Endodermal cell (in vitro differentiated cells): Measurements from ENCODE around the gene MPP3. TPM values are rescaled to one million over a fixed set of nuclear protein-coding genes. Genes with fewer than 3 reads are reported as not detected.

ENCODE experiments used
- DNase-seq: peaks from one replicate; pipeline ENCODE4 v3.0.0-alpha.2; 2017
- H3K27ac ChIP-seq: 2 replicates; pipeline ENCODE4 v1.5.1; 2013; ENCODE audit warnings: mild to moderate bottlenecking, low read depth, low read length, moderate library complexity
- H3K27me3 ChIP-seq: 2 replicates; pipeline ENCODE4 v1.6.1; 2013; ENCODE audit warnings: mild to moderate bottlenecking, low read length, moderate library complexity; ENCODE audit not compliant: insufficient read depth, control insufficient read depth, poor library complexity, severe bottlenecking
- H3K36me3 ChIP-seq: 2 replicates; pipeline ENCODE4 v1.7.0; 2013; ENCODE audit warnings: mild to moderate bottlenecking, low read length, moderate library complexity; ENCODE audit not compliant: control insufficient read depth, insufficient read depth
- H3K4me1 ChIP-seq: one replicate; pipeline ENCODE4 v1.7.0; 2013; ENCODE audit warnings: low read length; ENCODE audit not compliant: control insufficient read depth, insufficient read depth
- H3K4me3 ChIP-seq: 2 replicates; pipeline ENCODE4 v1.5.1; 2013; ENCODE audit warnings: mild to moderate bottlenecking, low read length, moderate library complexity
- H3K9ac ChIP-seq: 2 replicates; pipeline ENCODE4 v1.6.1; 2013; ENCODE audit warnings: mild to moderate bottlenecking, low read length, moderate library complexity; ENCODE audit not compliant: poor library complexity, severe bottlenecking; ENCODE audit errors: extremely low read depth
- H3K9me3 ChIP-seq: 2 replicates; pipeline ENCODE4 v1.6.1; 2013; ENCODE audit warnings: mild to moderate bottlenecking, low read length, moderate library complexity; ENCODE audit not compliant: control insufficient read depth
- H3K27ac Mint-ChIP-seq: 2 replicates; pipeline ENCODE4 v1.8.0; 2020; ENCODE audit warnings: mixed read lengths
- H3K27me3 Mint-ChIP-seq: 2 replicates; pipeline ENCODE4 v1.8.0; 2021; ENCODE audit warnings: mild to moderate bottlenecking, mixed read lengths; ENCODE audit not compliant: insufficient read depth
- H3K36me3 Mint-ChIP-seq: 2 replicates; pipeline ENCODE4 v1.8.0; 2020; ENCODE audit warnings: low read depth, mixed read lengths
- H3K4me1 Mint-ChIP-seq: 2 replicates; pipeline ENCODE4 v1.8.0; 2020; ENCODE audit warnings: mixed read lengths
- H3K4me3 Mint-ChIP-seq: 2 replicates; pipeline ENCODE4 v1.8.0; 2020; ENCODE audit warnings: mild to moderate bottlenecking, moderate library complexity, mixed read lengths
- H3K9me3 Mint-ChIP-seq: 2 replicates; pipeline ENCODE4 v1.8.0; 2020; ENCODE audit warnings: mild to moderate bottlenecking, mixed read lengths
- WGBS, 2 experiments: methylation state at CpG; one replicate each; pipeline versions ENCODE4 v1.1.5 to v1.1.7; 2013; ENCODE audit warnings: missing lambda C conversion rate in 2 of 2, mixed read lengths in 1 of 2; ENCODE audit not compliant: insufficient coverage in 1 of 2, insufficient read length in 1 of 2; 5-methylcytosine and 5-hydroxymethylcytosine counted together
- long read RNA-seq, 4 experiments: library from polyadenylated mRNA in 2 of 4; library from RNA in 1 of 4; library from capped mRNA in 1 of 4; stranded (forward) in 3 of 4; unstranded in 1 of 4; transcript quantifications; one replicate each; pipeline ENCODE4 v2.0.0, GENCODE V29; 2020 to 2021; ENCODE audit warnings: inconsistent platforms in 1 of 4
- polyA plus RNA-seq, 2 experiments: library from polyadenylated mRNA; stranded (reverse); fragments of 50-300 nt; gene quantifications; one replicate each; pipeline ENCODE4 v1.2.3, GENCODE V29; 2013
- total RNA-seq, 2 donors: library from RNA; stranded (reverse); fragmentation: NEBNext Ultra II Directional in 1 of 2; extraction: Animal tissue kit (Norgen Biotek cat#: 25700) in 1 of 2; gene quantifications; 2 replicates in 1 of 2; 3 replicates in 1 of 2; pipeline ENCODE4 v1.2.1, GENCODE V29; 2021
- TF ChIP-seq, protein P1 (sequence below): fragments of 200-600 bp; sonication (generic); conservative IDR thresholded peaks from 2 replicates; pipeline ENCODE4 v1.5.0; 2021; ENCODE audit warnings: antibody characterized with exemption, mild to moderate bottlenecking

The MPP3 gene, protein sequence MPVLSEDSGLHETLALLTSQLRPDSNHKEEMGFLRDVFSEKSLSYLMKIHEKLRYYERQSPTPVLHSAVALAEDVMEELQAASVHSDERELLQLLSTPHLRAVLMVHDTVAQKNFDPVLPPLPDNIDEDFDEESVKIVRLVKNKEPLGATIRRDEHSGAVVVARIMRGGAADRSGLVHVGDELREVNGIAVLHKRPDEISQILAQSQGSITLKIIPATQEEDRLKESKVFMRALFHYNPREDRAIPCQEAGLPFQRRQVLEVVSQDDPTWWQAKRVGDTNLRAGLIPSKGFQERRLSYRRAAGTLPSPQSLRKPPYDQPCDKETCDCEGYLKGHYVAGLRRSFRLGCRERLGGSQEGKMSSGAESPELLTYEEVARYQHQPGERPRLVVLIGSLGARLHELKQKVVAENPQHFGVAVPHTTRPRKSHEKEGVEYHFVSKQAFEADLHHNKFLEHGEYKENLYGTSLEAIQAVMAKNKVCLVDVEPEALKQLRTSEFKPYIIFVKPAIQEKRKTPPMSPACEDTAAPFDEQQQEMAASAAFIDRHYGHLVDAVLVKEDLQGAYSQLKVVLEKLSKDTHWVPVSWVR
- total RNA-seq, result 1 to 10 TPM; 5.8 to 6.8 TPM
- 6.6 TPM for polyA plus RNA-seq (2013, experiment 1 of 2)
- 10.8 TPM for polyA plus RNA-seq (2013, experiment 2 of 2)
- long read RNA-seq, experiment 1, partial matches to known transcripts, result 1 of 2 reads
- long read RNA-seq, experiment 1, other reads (novel, unspliced or antisense), result 1 of 2 reads
- long read RNA-seq, experiment 2, partial matches to known transcripts, result 0 of 3 reads
- long read RNA-seq, experiment 2, other reads (novel, unspliced or antisense), result 3 of 3 reads
- long read RNA-seq, experiment 3, partial matches to known transcripts, result 8 of 18 reads
- long read RNA-seq, experiment 3, other reads (novel, unspliced or antisense), result 8 of 18 reads
- long read RNA-seq, experiment 4, partial matches to known transcripts, result 1 of 2 reads
- long read RNA-seq, experiment 4, other reads (novel, unspliced or antisense), result 1 of 2 reads

DNA sequence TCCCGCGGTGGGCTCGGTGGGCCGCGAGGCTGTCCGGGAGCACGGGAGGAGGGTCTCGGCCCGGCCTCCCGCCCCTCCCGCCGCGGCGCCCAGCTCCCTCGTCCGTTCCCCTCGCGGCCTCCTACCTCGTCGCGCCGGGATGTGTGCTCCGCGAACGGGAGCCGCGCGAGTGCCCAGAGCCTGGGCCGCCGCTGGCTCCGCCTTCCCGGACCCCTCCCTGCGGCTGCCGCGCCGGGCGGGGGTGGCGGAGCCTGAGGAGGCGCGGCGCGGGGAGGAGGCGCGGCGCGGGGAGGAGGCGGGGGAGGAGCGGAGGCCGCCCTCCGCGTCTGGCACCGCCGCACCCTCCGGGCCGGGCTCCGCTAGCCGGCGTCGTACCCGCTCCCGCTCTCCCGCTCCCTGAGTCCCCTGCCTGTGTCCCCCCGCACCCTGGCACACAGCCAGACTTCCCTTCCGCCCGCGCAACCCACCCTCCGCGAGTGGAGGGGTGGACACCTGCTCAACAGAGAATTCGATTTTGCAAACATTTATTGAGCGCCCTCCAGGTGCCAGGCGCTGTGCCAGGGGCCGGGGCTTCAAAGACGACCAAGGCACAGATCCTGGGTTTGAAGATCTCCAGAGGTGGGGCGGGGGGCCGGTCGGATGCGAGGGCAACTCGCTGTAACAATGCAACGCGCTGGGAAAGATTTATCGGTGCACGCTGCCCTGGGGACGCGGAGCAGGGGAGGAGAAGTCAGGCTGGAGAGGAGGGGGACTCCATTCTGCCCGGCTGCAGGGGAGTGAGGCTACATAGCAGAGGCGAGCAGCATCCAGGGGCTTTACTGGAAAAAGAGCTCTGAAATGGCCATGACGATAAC, at the start of gene MPP3:
Gene MPP3, minus strand, starts transcription at position 171 of the 854 bp plus-strand sequence. CDS start 1,240 bp downstream, outside the sequence.
- WGBS, 2 experiments, result 2 to 7% methylated on average over 16 to 84 of the region's 87 CpGs

DNA sequence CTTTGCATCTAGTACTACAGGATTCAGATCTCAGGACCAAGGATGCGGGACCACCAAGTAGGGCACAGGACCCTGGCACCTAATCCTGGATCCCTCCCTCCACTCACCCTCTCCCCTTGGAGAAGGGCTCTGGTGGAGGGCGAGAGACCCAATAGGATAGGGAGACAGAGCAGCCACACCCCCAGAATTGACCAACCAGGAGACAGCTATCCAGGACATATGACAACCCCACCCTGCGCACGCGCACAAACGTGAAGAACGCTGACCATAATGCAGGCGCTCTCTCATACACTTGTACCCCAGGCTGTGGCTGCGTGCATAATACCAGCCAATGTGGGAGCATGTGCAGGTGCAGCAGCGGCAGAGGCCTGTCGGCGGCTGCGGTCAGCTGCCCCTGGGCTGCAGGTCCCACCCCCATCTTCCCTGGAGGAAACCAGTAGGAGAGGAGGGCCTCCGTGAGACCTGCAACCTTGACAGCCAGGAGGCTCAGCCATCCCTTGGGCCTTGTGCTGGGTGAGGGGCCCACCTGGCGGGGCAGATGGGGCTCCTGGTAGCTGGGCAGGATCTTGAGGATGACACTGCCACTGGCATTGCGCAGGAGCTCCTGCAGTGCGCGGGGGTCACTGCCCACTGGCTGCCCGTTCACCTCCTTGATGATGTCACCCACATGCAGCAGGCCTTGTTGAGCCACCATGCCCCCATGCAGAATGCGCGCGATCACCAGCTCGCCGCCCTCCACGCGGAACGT, 49.0 kb upstream of the MPP3 start:
- Mint-ChIP-seq H3K4me1 (peaks cover 13% of the 10 kb centered on the region), H3K36me3 (no peaks in the 10 kb centered on the region), H3K27ac (no peak overlapping the region), H3K27me3 (no peaks in the 10 kb centered on the region), H3K4me3 (no peak overlapping the region), H3K9me3 (no peaks in the 10 kb centered on the region)
- Histone ChIP-seq H3K27ac (no peak overlapping the region), H3K4me3 (no peak overlapping the region), H3K4me1 (no peaks in the 10 kb centered on the region), H3K9ac (no peak overlapping the region), H3K36me3 (no peaks in the 10 kb centered on the region), H3K9me3 (no peaks in the 10 kb centered on the region), H3K27me3 (no peaks in the 10 kb centered on the region)
- peak; percentile 51 for DNase-seq
- TF ChIP-seq, protein P1, sequence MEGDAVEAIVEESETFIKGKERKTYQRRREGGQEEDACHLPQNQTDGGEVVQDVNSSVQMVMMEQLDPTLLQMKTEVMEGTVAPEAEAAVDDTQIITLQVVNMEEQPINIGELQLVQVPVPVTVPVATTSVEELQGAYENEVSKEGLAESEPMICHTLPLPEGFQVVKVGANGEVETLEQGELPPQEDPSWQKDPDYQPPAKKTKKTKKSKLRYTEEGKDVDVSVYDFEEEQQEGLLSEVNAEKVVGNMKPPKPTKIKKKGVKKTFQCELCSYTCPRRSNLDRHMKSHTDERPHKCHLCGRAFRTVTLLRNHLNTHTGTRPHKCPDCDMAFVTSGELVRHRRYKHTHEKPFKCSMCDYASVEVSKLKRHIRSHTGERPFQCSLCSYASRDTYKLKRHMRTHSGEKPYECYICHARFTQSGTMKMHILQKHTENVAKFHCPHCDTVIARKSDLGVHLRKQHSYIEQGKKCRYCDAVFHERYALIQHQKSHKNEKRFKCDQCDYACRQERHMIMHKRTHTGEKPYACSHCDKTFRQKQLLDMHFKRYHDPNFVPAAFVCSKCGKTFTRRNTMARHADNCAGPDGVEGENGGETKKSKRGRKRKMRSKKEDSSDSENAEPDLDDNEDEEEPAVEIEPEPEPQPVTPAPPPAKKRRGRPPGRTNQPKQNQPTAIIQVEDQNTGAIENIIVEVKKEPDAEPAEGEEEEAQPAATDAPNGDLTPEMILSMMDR, result no peak
- WGBS, 2 experiments, result 93% methylated on average over 9 to 27 of the region's 27 CpGs

More for the DNA sequence above, at the start of gene MPP3:
- peak within 1 kb of the TSS; percentile 78 for H3K4me3 ChIP-seq
- Mint-ChIP-seq H3K4me1 (peaks cover 24% of the 10 kb centered on the region), H3K4me3 (peak within 1 kb of the TSS; percentile 66), H3K36me3 (no peaks in the 10 kb centered on the region), H3K9me3 (peaks cover 15% of the 10 kb centered on the region), H3K27me3 (peaks cover 42% of the 10 kb centered on the region), H3K27ac (no peak within 1 kb of the TSS)
- H3K9ac ChIP-seq, result no peak within 1 kb of the TSS
- DNase-seq, result peak; percentile 85
- peaks cover 16% of the 10 kb centered on the region for H3K27me3 ChIP-seq
- no peak within 1 kb of the TSS for H3K27ac ChIP-seq
- no peaks in the 10 kb centered on the region for H3K4me1 ChIP-seq
- peaks cover 8% of the 10 kb centered on the region for H3K9me3 ChIP-seq
- no peaks in the 10 kb centered on the region for H3K36me3 ChIP-seq
- TF ChIP-seq, protein P1, result no peak
